GM12878 (cell line): ENCODE measurements around the gene SERINC1. TPM values are rescaled to one million over a fixed set of nuclear protein-coding genes. Genes with fewer than 3 reads are reported as not detected.

Experiments used
- ATAC-seq: fragments of 200-7000 bp; cut with Tn5 transposase; 3 replicates; pipeline ENCODE4 v1.9.1; 2020; ENCODE audit warnings: mild to moderate bottlenecking, moderate library complexity
- BruUV-seq: library from RNA; stranded (reverse); fragments of 400-500 nt; replicated peaks from 2 replicates; lab custom pipeline; 2021; lab: Mats Ljungman, UMichigan
- CTCF ChIA-PET: fragments of 300-600 bp; sonication (Branson Sonifier 250); formaldehyde crosslinking; extraction: SDS; loops from one replicate; lab custom pipeline; 2021; ENCODE audit warnings: inconsistent platforms; lab: Yijun Ruan, JAX
- POLR2A ChIA-PET: fragments of 350-600 bp; formaldehyde crosslinking; extraction: SDS; loops from one replicate; lab custom pipeline; 2021; ENCODE audit warnings: inconsistent platforms; lab: Charles Lee
- RAD21 ChIA-PET: fragments of 300-600 bp; sonication (Branson Sonifier 250); formaldehyde crosslinking; loops from one replicate; lab custom pipeline; 2023; ENCODE audit warnings: antibody characterized with exemption; ENCODE audit not compliant: unreplicated experiment; lab: Charles Lee
- SMC1A ChIA-PET: fragments of 300-600 bp; sonication (Branson Sonifier 250); formaldehyde crosslinking; loops from one replicate; lab custom pipeline; 2023; ENCODE audit not compliant: unreplicated experiment, uncharacterized antibody; lab: Charles Lee
- DNase-seq: peaks from one replicate; pipeline ENCODE4 v3.0.0-alpha.2; 2011; ENCODE audit warnings: low read depth, low spot score
- FAIRE-seq: peaks from 3 replicates; lab custom pipeline; 2011; peaks lifted over from hg19 to GRCh38; lab: Jason Lieb, UNC
- H2AFZ ChIP-seq: 2 replicates; pipeline ENCODE4 v1.6.0; 2011; ENCODE audit warnings: low read depth, low read length, control low read depth; ENCODE audit not compliant: control insufficient read depth
- H3K27ac ChIP-seq: 2 replicates; pipeline ENCODE4 v1.5.1; 2011; ENCODE audit warnings: control low read depth; ENCODE audit not compliant: control insufficient read depth, insufficient read depth
- H3K27me3 ChIP-seq, 2 experiments: replicated peaks in 1 of 2; 2 replicates each; pipeline versions ENCODE4 v1.6.0 to v1.6.1; 2011; ENCODE audit warnings: low read length in 1 of 2; ENCODE audit not compliant: control insufficient read depth in 2 of 2, insufficient read depth in 2 of 2
- H3K36me3 ChIP-seq, 2 experiments: 2 replicates each; pipeline ENCODE4 v1.5.1; 2011; ENCODE audit warnings: low read length in 1 of 2; ENCODE audit not compliant: control insufficient read depth in 2 of 2, insufficient read depth in 2 of 2
- H3K4me1 ChIP-seq: 2 replicates; pipeline ENCODE4 v1.6.1; 2011; ENCODE audit warnings: mild to moderate bottlenecking, low read length, moderate library complexity, mixed read lengths; ENCODE audit not compliant: control insufficient read depth, insufficient read depth
- H3K4me2 ChIP-seq: 2 replicates; pipeline ENCODE4 v1.6.0; 2011; ENCODE audit warnings: control low read depth; ENCODE audit not compliant: control insufficient read depth, insufficient read depth
- H3K4me3 ChIP-seq: fragments of 200-600 bp; sonication (generic); 2 replicates; pipeline ENCODE4 v1.5.1; 2016
- H3K79me2 ChIP-seq: 2 replicates; pipeline ENCODE4 v1.6.0; 2011; ENCODE audit warnings: low read length; ENCODE audit not compliant: control insufficient read depth, insufficient read depth
- H3K9ac ChIP-seq: 2 replicates; pipeline ENCODE4 v1.8.0; 2011; ENCODE audit warnings: low read length, control low read depth, mixed read lengths; ENCODE audit not compliant: control insufficient read depth, insufficient read depth
- H3K9me3 ChIP-seq: replicated peaks from 3 replicates; pipeline ENCODE4 v1.5.1; 2011; ENCODE audit warnings: mild to moderate bottlenecking, low read length; ENCODE audit not compliant: control insufficient read depth, insufficient read depth
- H4K20me1 ChIP-seq: 2 replicates; pipeline ENCODE4 v1.6.0; 2011; ENCODE audit not compliant: control insufficient read depth, insufficient read depth
- ATF2 ChIP-seq: IDR thresholded peaks from 2 replicates; pipeline ENCODE4 v1.6.1; 2012; ENCODE audit warnings: low read length, inconsistent platforms
- CBX5 ChIP-seq: sonication (generic); IDR thresholded peaks from 2 replicates; pipeline ENCODE4 v1.6.1; 2016; ENCODE audit warnings: low read depth, moderate library complexity, mild to moderate bottlenecking, inconsistent platforms
- CREM ChIP-seq: IDR thresholded peaks from 2 replicates; pipeline ENCODE4 v1.6.1; 2014; ENCODE audit warnings: antibody characterized with exemption, low read depth
- CTCF ChIP-seq, 3 experiments: IDR thresholded peaks in 2 of 3; conservative IDR thresholded peaks in 1 of 3; 2 replicates each; pipeline ENCODE4 v1.5.1; 2011; ENCODE audit warnings: low read depth in 3 of 3, low read length in 3 of 3, mild to moderate bottlenecking in 3 of 3, control low read depth in 2 of 3, moderate library complexity in 2 of 3, inconsistent platforms in 1 of 3, mixed read lengths in 1 of 3; ENCODE audit not compliant: control insufficient read depth in 2 of 3, insufficient read depth in 1 of 3; ENCODE audit errors: extremely low read depth in 1 of 3
- EED ChIP-seq: sonication (generic); IDR thresholded peaks from 2 replicates; pipeline ENCODE4 v1.6.1; 2016; ENCODE audit warnings: antibody characterized with exemption, low read depth
- GATAD2B ChIP-seq: fragments of 450-650 bp; conservative IDR thresholded peaks from 2 replicates; pipeline ENCODE4 v1.6.1; 2017; ENCODE audit warnings: low read depth, mild to moderate bottlenecking, moderate library complexity
- IRF4 ChIP-seq: IDR thresholded peaks from 2 replicates; pipeline ENCODE4 v1.6.1; 2011; ENCODE audit warnings: low read depth, low read length
- LARP7 ChIP-seq: fragments of 450-650 bp; IDR thresholded peaks from 2 replicates; pipeline ENCODE4 v1.6.1; 2017; ENCODE audit warnings: mild to moderate bottlenecking
- MEF2A ChIP-seq: IDR thresholded peaks from 2 replicates; pipeline ENCODE4 v1.6.1; 2011; ENCODE audit warnings: low read depth, mild to moderate bottlenecking, low read length, moderate library complexity; ENCODE audit not compliant: insufficient read depth
- MXI1 ChIP-seq: fragments of 150-350 bp; IDR thresholded peaks from 2 replicates; pipeline ENCODE4 v1.6.1; 2011; ENCODE audit warnings: low read depth, mild to moderate bottlenecking, inconsistent platforms, low read length, improper control_type of control experiment
- NFYA ChIP-seq: IDR thresholded peaks from 2 replicates; pipeline ENCODE4 v1.6.1; 2011; ENCODE audit warnings: low read depth, mild to moderate bottlenecking, low read length, improper control_type of control experiment, borderline replicate concordance
- NR2C1 ChIP-seq: fragments of 450-650 bp; IDR thresholded peaks from 2 replicates; pipeline ENCODE4 v1.6.1; 2017; ENCODE audit warnings: antibody characterized with exemption, mild to moderate bottlenecking, moderate library complexity
- PAX5 ChIP-seq: IDR thresholded peaks from 2 replicates; pipeline ENCODE4 v1.6.1; 2011; ENCODE audit warnings: low read depth, low read length, borderline replicate concordance
- RB1 ChIP-seq: fragments of 450-650 bp; formaldehyde crosslinking; IDR thresholded peaks from 2 replicates; pipeline ENCODE4 v1.6.1; 2017; ENCODE audit warnings: mild to moderate bottlenecking, borderline replicate concordance
- SKIL ChIP-seq: fragments of 450-650 bp; IDR thresholded peaks from 2 replicates; pipeline ENCODE4 v1.6.1; 2017; ENCODE audit warnings: mild to moderate bottlenecking, low read depth, inconsistent platforms; ENCODE audit not compliant: poor library complexity, severe bottlenecking
- SREBF1 ChIP-seq: IDR thresholded peaks from 2 replicates; pipeline ENCODE4 v1.6.1; 2012; ENCODE audit warnings: mild to moderate bottlenecking, low read length
- STAT3 ChIP-seq: IDR thresholded peaks from 2 replicates; pipeline ENCODE4 v1.6.1; 2011; ENCODE audit warnings: low read depth, low read length, improper control_type of control experiment
- SUZ12 ChIP-seq: fragments of 200-600 bp; sonication (generic); IDR thresholded peaks from one replicate; pipeline ENCODE4 v1.6.1; 2018; ENCODE audit warnings: antibody characterized with exemption, mild to moderate bottlenecking; ENCODE audit not compliant: unreplicated experiment
- TAF1 ChIP-seq: IDR thresholded peaks from 2 replicates; pipeline ENCODE4 v1.6.1; 2011; ENCODE audit warnings: mild to moderate bottlenecking, low read depth, low read length, borderline replicate concordance
- USF2 ChIP-seq: IDR thresholded peaks from 2 replicates; pipeline ENCODE4 v1.6.1; 2011; ENCODE audit warnings: low read depth, low read length, improper control_type of control experiment, borderline replicate concordance
- WGBS: methylation state at CpG from one replicate; pipeline ENCODE4 v1.1.6; 2016; ENCODE audit warnings: low lambda C conversion rate; ENCODE audit not compliant: insufficient replicate concordance, insufficient coverage; ENCODE audit errors: missing lambda C conversion rate; 5-methylcytosine and 5-hydroxymethylcytosine counted together
- in situ Hi-C: fragments of 300-500 bp; cut with MboI; formaldehyde crosslinking; loops from 9 replicates; pipeline ENCODE4 v1.14.3; 2018; ENCODE audit warnings: mixed read lengths
- intact Hi-C: fragments of 100-400 bp; cut with micrococcal nuclease; formaldehyde crosslinking; loops from one replicate; pipeline ENCODE4 v1.14.2; 2022; ENCODE audit not compliant: unreplicated experiment
- polyA plus RNA-seq, 11 experiments: library from polyadenylated mRNA; depleted of rRNA in 4 of 11; unstranded in 6 of 11; stranded (reverse) in 5 of 11; fragments of >200 nt; fragmentation: Nextera tagmentation in 4 of 11; fragmentation: Illumina TruSeq in 1 of 11; extraction: Ambion mirVana in 4 of 11; extraction: Trizol in 1 of 11; gene quantifications; 1 replicate in 1 of 11; 2 replicates in 10 of 11; pipeline versions ENCODE4 v1.2.1 to v1.2.3, GENCODE V29; 2011 to 2016; ENCODE audit warnings: inconsistent platforms in 2 of 11, missing spikeins in 2 of 11, low read depth in 1 of 11
- total RNA-seq, 4 experiments: library from RNA; depleted of rRNA in 3 of 4; stranded (reverse); fragments of >200 nt in 3 of 4; fragmentation: Illumina TruSeq in 1 of 4; extraction: Trizol in 1 of 4; gene quantifications; 2 replicates each; pipeline versions ENCODE4 v1.2.1 to v1.2.3, GENCODE V29; 2013 to 2021

Gene SERINC1
- total and polyA plus RNA-seq, 10 of the 15 experiments (the other 5 are each of a cell fraction or from before 2014, with no cell fraction given) = 18.5 to 45.7 (median 31.1) TPM

GRCh38 chr6:122426597-122426996, 45.0 kb downstream of the SERINC1 start:
- no peak for TF ChIP-seq GATAD2B
- no peak for TF ChIP-seq MEF2A
- no peak for TF ChIP-seq EED
- no peak for TF ChIP-seq CBX5
- no peak for TF ChIP-seq CREM
- TF ChIP-seq SUZ12 = no peak
- TF ChIP-seq PAX5 = no peak
- TF ChIP-seq USF2 = no peak
- no peak for TF ChIP-seq LARP7
- TF ChIP-seq SREBF1 = no peak
- TF ChIP-seq SKIL = no peak
- TF ChIP-seq NFYA = no peak
- no peak for TF ChIP-seq STAT3
- no peak for TF ChIP-seq NR2C1
- TF ChIP-seq ATF2 = no peak
- TF ChIP-seq CTCF (IDR thresholded peaks at IDR 0.05 in 2 of 3, conservative IDR thresholded peaks at IDR 0.05 in 1 of 3; ENCODE audit: control insufficient read depth in 2 of 3, extremely low read depth in 1 of 3, insufficient read depth in 1 of 3, low read depth in 3 of 3, low read length in 3 of 3) = no peak
- TF ChIP-seq TAF1 = no peak
- no peak for TF ChIP-seq IRF4
- no peak for TF ChIP-seq MXI1
- no peak for TF ChIP-seq RB1
- TF ChIP-seq, all 136 proteins: peak for 0
- peaks cover 0 to 10% of the 10 kb centered on the region in 2 experiments; a peak in 1 of 4 replicates for H3K36me3 ChIP-seq
- H3K9ac ChIP-seq = no peak overlapping the region
- ChIA-PET CTCF (interaction anchor here (1.8 kb wide), 1 partner anchor 65 kb away, joined by 5 read pairs; no protein-coding TSS in a partner anchor), POLR2A (no interaction called here), SMC1A (interaction anchor here (1.9 to 2.7 kb wide), 2 partner anchors 9 to 16 kb away, joined by 5 to 7 read pairs; no protein-coding TSS in a partner anchor), RAD21 (no interaction called here)
- no peaks in the 10 kb centered on the region for H4K20me1 ChIP-seq
- in situ Hi-C loops = no loop called here
- no TSS peak for BruUV-seq
- no peaks in the 10 kb centered on the region for H3K79me2 ChIP-seq
- intact Hi-C loops = no loop called here
- H3K4me3 ChIP-seq = no peak overlapping the region
- no peaks in the 10 kb centered on the region for H3K27me3 ChIP-seq
- no peak for DNase-seq
- no peak overlapping the region for H3K4me2 ChIP-seq
- H3K27ac ChIP-seq = no peak overlapping the region
- no peak for FAIRE-seq
- no peak for ATAC-seq
- 0 out of 2 replicates have a peak, but pooled peaks cover 3% of the 10 kb centered on the region for H3K4me1 ChIP-seq
- H2AFZ ChIP-seq = no peak overlapping the region
- WGBS = 96% methylated on average over 3 of the region's 3 CpGs
- no peaks in the 10 kb centered on the region for H3K9me3 ChIP-seq
